BE2C (cell line): Measurements from ENCODE around the gene ADPRM.
"Not testable (repeated sequence)": the region's sequence is repeated elsewhere in the genome, so short reads cannot be mapped to it uniquely, and the experiment has no call there.

Experiments used
- DNase-seq: peaks from one replicate; pipeline ENCODE4 v3.0.0-alpha.2; 2020
- H3K27me3 ChIP-seq: fragments of 250-450 bp; sonication (Bioruptor Pico); 2 replicates; pipeline ENCODE4 v1.5.1; 2020; ENCODE audit warnings: mild to moderate bottlenecking
- H3K36me3 ChIP-seq: fragments of 250-450 bp; sonication (Bioruptor Pico); 2 replicates; pipeline ENCODE4 v1.5.1; 2020; ENCODE audit warnings: mild to moderate bottlenecking
- H3K4me1 ChIP-seq: fragments of 250-450 bp; sonication (Bioruptor Pico); 2 replicates; pipeline ENCODE4 v1.5.1; 2020
- H3K4me3 ChIP-seq: 2 replicates; pipeline ENCODE4 v1.5.1; 2011; ENCODE audit warnings: low read depth, low read length
- H3K9me3 ChIP-seq: fragments of 250-450 bp; sonication (Bioruptor Pico); 2 replicates; pipeline ENCODE4 v1.5.1; 2020
- CTCF ChIP-seq: IDR thresholded peaks from 2 replicates; pipeline ENCODE4 v1.5.1; 2012; ENCODE audit warnings: mild to moderate bottlenecking, low read depth, low read length

The ADPRM gene

GRCh38 chr17:10726196-10726595 lies 28.8 kb downstream of the ADPRM start:
- H3K4me1 ChIP-seq, result no peaks in the 10 kb centered on the region
- TF ChIP-seq CTCF, result no peak
- no peak overlapping the region for H3K4me3 ChIP-seq
- H3K9me3 ChIP-seq, result no peaks in the 10 kb centered on the region
- H3K27me3 ChIP-seq, result no peaks in the 10 kb centered on the region
- no peaks in the 10 kb centered on the region for H3K36me3 ChIP-seq
- no peak for DNase-seq

GRCh38 chr17:10727192-10727591 lies 29.8 kb downstream of the ADPRM start:
- no peak overlapping the region for H3K4me3 ChIP-seq
- H3K27me3 ChIP-seq, result no peaks in the 10 kb centered on the region
- H3K4me1 ChIP-seq, result no peaks in the 10 kb centered on the region
- no peaks in the 10 kb centered on the region for H3K9me3 ChIP-seq
- H3K36me3 ChIP-seq, result no peaks in the 10 kb centered on the region
- no peak for TF ChIP-seq CTCF
- DNase-seq, result no peak

- no peak for TF ChIP-seq CTCF
- no peak for DNase-seq
- no peaks in the 10 kb centered on the region for H3K36me3 ChIP-seq
- H3K9me3 ChIP-seq, result no peaks in the 10 kb centered on the region
- no peak overlapping the region for H3K4me3 ChIP-seq
- H3K4me1 ChIP-seq, result no peaks in the 10 kb centered on the region
- no peaks in the 10 kb centered on the region for H3K27me3 ChIP-seq
These were observed 31.0 kb downstream of the ADPRM start for GRCh38 chr17:10728331-10728892.

GRCh38 chr17:10729334-10730193 lies 32.2 kb downstream of the ADPRM start, which contains the start of gene TMEM220:
Gene TMEM220, minus strand, starts transcription at chr17:10730023. Its CDS starts 172 bp downstream, at chr17:10729851.
- Histone ChIP-seq H3K4me1 (no peaks in the 10 kb centered on the region), H3K9me3 (no peaks in the 10 kb centered on the region), H3K27me3 (no peaks in the 10 kb centered on the region), H3K4me3 (peak within 1 kb of the TSS; percentile 56), H3K36me3 (no peaks in the 10 kb centered on the region)
- TF ChIP-seq CTCF, result no peak
- peak; percentile 68 for DNase-seq

GRCh38 chr17:10730247-10730646 lies 32.9 kb downstream of the ADPRM start:
- not testable (repeated sequence) for H3K4me1 ChIP-seq, H3K27me3 ChIP-seq
- H3K4me3 ChIP-seq, result peak overlapping the region; percentile 56

GRCh38 chr17:10731408-10731879 lies 34.0 kb downstream of the ADPRM start:
- TF ChIP-seq CTCF, result no peak

More at GRCh38 chr17:10730247-10730646, 32.9 kb downstream of the ADPRM start:
- not testable (repeated sequence) for DNase-seq, H3K9me3 ChIP-seq, H3K36me3 ChIP-seq

GRCh38 chr17:10732121-10732520 lies 34.7 kb downstream of the ADPRM start:
- H3K4me3 ChIP-seq, H3K4me1 ChIP-seq, H3K9me3 ChIP-seq, H3K36me3 ChIP-seq, DNase-seq, H3K27me3 ChIP-seq: not testable (repeated sequence)

More at GRCh38 chr17:10731408-10731879, 34.0 kb downstream of the ADPRM start:
- no peaks in the 10 kb centered on the region for H3K27me3 ChIP-seq
- H3K4me3 ChIP-seq, result no peak overlapping the region
- H3K9me3 ChIP-seq, result no peaks in the 10 kb centered on the region
- H3K36me3 ChIP-seq, result no peaks in the 10 kb centered on the region
- no peaks in the 10 kb centered on the region for H3K4me1 ChIP-seq
- no peak for DNase-seq
